ENCODE results near the gene ARHGEF40. TPM values are rescaled to one million over a fixed set of nuclear protein-coding genes. Genes with fewer than 3 reads are reported as not detected.

ARHGEF40 gene
- total RNA-seq, 4 donors from 2014 or later = 7.5 to 21.2 (median 14.4) TPM

- DNase-seq (ENCODE audit: low spot score in 2 of 2) = peak in 1 of 2 donors; percentile 83
- intact Hi-C loops (cut with DNase I; ENCODE audit: low total_unique reads) = no loop called here
- 86 to 90% methylated on average over 9 of the region's 9 CpGs for WGBS, 2 donors
- no peak for TF ChIP-seq CTCF (IDR thresholded peaks at IDR 0.05)
- no peak for TF ChIP-seq POLR2A (IDR thresholded peaks at IDR 0.05)
- H3K4me3 ChIP-seq (ENCODE audit: low read depth, poor library complexity, severe bottlenecking) = no peak overlapping the region
These were observed 2.8 kb downstream of the ARHGEF40 start for GRCh38 chr14:21072781-21073339.

- 87 to 93% methylated on average over 8 to 9 of the region's 9 CpGs for WGBS, 2 donors
- intact Hi-C loops (cut with DNase I; ENCODE audit: low total_unique reads) = no loop called here
- TF ChIP-seq CTCF (IDR thresholded peaks at IDR 0.05) = no peak
- peak in 1 of 2 donors; percentile 77 for DNase-seq (ENCODE audit: low spot score in 2 of 2)
- no peak overlapping the region for H3K4me3 ChIP-seq (ENCODE audit: low read depth, poor library complexity, severe bottlenecking)
These were observed 3.8 kb downstream of the ARHGEF40 start for GRCh38 chr14:21073921-21074320.

- H3K4me3 ChIP-seq (ENCODE audit: low read depth, poor library complexity, severe bottlenecking) = no peak overlapping the region
- 75 to 79% methylated on average over 14 to 26 of the region's 26 CpGs for WGBS, 2 donors
- intact Hi-C loops (cut with DNase I; ENCODE audit: low total_unique reads) = no loop called here
- peak in 1 of 2 donors; percentile 79 for DNase-seq (ENCODE audit: low spot score in 2 of 2)
- TF ChIP-seq CTCF (IDR thresholded peaks at IDR 0.05) (no peak), POLR2A (IDR thresholded peaks at IDR 0.05) (no peak)
These were observed 4.5 kb downstream of the ARHGEF40 start for GRCh38 chr14:21074398-21075272.

GRCh38 chr14:21075719-21076437 lies 5.8 kb downstream of the ARHGEF40 start:
- intact Hi-C loops (cut with DNase I; ENCODE audit: low total_unique reads) = no loop called here
- TF ChIP-seq POLR2A (IDR thresholded peaks at IDR 0.05) (no peak), CTCF (IDR thresholded peaks at IDR 0.05) (no peak)
- no peak for DNase-seq (ENCODE audit: low spot score in 2 of 2)
- H3K4me3 ChIP-seq (ENCODE audit: low read depth, poor library complexity, severe bottlenecking) = no peak overlapping the region
- 86 to 88% methylated on average over 9 of the region's 9 CpGs for WGBS, 2 donors

GRCh38 chr14:21077672-21078071 lies 7.6 kb downstream of the ARHGEF40 start:
- no peak for DNase-seq (ENCODE audit: low spot score in 2 of 2)
- no peak overlapping the region for H3K4me3 ChIP-seq (ENCODE audit: low read depth, poor library complexity, severe bottlenecking)
- intact Hi-C loops (cut with DNase I; ENCODE audit: low total_unique reads) = no loop called here
- no peak for TF ChIP-seq POLR2A (IDR thresholded peaks at IDR 0.05)
- TF ChIP-seq CTCF (IDR thresholded peaks at IDR 0.05) = no peak
- WGBS, 2 donors = 81 to 84% methylated on average over 2 of the region's 2 CpGs

Data from lower leg skin (tissue), 4 donors.